ENCODE data around the gene TAMM41.
"Not testable (repeated sequence)": the region's sequence is repeated elsewhere in the genome, so short reads cannot be mapped to it uniquely, and the experiment has no call there.

TAMM41 gene

GRCh38 chr3:11846281-11847266, at the start of gene TAMM41:
TAMM41 (minus strand) TSS chr3:11846885; CDS start chr3:11846636, 249 bp downstream.
- peak; percentile 98 for DNase-seq

DNA sequence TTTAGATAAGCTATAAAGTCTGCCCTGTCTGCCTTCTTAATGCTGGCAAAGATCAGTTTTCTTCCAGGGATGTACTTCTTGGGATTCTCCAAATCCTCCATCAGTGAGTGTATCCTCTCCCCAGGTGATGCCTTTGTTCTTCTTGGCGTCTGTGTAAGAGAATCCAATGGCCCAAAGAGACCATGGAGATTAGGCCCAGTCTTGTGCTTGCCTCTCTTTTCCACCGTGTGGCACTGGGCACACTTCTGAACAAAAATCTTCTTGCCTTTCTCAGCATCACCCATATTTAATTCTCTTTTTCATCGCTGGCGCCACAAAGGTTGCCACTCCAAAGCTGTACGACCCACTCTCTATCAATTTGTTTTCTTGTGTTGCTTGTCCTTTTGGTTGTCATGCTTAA, 32.2 kb upstream of the TAMM41 start:
- peak; percentile 4 for DNase-seq

GRCh38 chr3:11874707-11875106, 28.0 kb upstream of the TAMM41 start:
- DNase-seq: not testable (repeated sequence)

DNA sequence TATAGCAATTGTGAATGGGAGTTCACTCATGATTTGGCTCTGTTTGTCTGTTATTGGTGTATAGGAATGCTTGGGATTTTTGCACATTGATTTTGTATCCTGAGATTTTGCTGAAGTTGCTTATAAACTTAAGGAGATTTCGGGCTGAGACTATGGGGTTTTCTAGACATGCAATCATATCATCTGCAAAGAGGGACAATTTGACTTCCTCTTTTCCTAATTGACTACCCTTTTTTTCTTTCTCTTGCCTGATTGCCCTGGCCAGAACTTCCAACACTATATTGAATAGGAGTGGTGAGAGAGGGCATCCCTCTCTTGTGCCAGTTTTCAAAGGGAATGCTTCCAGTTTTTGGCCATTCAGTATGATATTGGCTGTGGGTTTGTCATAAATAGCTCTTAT, 17.1 kb upstream of the TAMM41 start:
- not testable (repeated sequence) for DNase-seq

GRCh38 chr3:11862584-11862983, 15.9 kb upstream of the TAMM41 start:
- not testable (repeated sequence) for DNase-seq

- DNase-seq: not testable (repeated sequence)
These were observed 15.5 kb upstream of the TAMM41 start for GRCh38 chr3:11862145-11862544.

- not testable (repeated sequence) for DNase-seq
These were observed 13.5 kb upstream of the TAMM41 start for GRCh38 chr3:11860213-11860612.

GRCh38 chr3:11853450-11853849, 6.8 kb upstream of the TAMM41 start:
- no peak for DNase-seq

GRCh38 chr3:11850003-11850402, 3.3 kb upstream of the TAMM41 start:
- no peak for DNase-seq

DNA sequence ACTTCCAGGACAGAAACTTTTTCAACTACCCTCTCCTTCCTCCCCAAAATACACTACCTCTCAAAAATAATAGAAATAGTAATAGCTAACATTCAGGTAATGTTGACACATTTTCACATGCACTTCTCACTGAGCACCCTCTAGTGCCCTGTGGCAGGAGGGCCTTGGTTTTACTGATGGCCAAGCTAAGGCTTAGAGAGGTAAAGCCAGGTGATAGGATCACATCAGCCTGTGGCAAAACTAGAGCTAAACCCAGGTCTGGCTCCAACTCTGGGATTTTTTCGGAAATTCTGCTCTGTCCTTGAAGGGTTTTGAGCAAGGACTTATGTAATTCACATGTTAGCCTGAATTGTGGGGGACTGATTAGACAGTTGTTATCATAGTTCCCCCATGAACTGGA, 922 bp upstream of the TAMM41 start:
- DNase-seq: peak; percentile 20

DNA sequence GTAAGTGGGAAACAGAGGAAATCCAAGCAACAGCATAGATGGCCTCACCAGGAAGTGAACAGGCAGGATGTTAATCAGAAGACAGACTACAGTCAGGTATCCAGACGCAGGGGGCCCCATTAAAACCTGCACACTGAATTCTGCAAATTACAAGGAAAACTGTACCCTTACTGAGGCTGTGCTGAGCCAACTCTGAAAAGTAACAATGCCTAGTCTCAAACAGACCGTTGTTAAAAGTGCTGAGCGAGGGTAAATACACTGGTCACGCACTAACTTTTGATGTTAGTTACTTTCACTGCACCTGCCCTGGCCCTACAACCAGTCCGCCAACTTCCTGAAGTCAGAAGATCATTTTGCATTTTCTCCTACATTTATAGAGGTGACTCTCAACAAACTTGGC, 1.0 kb downstream of the TAMM41 start:
- DNase-seq: peak; percentile 47

DNA sequence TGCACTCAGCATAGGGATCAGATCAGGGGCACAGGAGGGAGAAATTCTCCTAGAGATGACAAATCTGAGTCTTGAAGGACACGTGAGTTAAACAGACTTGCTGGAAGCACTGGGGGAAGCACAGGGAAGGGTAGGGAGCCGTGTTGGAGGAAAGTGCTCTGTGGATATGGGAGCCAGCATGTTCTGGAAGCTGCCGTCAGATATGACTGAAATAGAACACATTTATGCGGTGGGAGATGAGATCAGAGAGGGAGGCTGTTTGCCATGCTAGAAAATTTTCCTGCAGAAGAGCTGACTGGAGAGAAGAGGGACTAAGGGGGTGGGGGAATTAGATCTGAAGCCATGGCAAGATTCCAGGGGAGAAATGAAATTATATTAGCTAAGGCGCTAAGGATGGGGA, 1.8 kb downstream of the TAMM41 start:
- no peak for DNase-seq

GRCh38 chr3:11835028-11835639, 11.6 kb downstream of the TAMM41 start:
- DNase-seq: peak; percentile 55

DNA sequence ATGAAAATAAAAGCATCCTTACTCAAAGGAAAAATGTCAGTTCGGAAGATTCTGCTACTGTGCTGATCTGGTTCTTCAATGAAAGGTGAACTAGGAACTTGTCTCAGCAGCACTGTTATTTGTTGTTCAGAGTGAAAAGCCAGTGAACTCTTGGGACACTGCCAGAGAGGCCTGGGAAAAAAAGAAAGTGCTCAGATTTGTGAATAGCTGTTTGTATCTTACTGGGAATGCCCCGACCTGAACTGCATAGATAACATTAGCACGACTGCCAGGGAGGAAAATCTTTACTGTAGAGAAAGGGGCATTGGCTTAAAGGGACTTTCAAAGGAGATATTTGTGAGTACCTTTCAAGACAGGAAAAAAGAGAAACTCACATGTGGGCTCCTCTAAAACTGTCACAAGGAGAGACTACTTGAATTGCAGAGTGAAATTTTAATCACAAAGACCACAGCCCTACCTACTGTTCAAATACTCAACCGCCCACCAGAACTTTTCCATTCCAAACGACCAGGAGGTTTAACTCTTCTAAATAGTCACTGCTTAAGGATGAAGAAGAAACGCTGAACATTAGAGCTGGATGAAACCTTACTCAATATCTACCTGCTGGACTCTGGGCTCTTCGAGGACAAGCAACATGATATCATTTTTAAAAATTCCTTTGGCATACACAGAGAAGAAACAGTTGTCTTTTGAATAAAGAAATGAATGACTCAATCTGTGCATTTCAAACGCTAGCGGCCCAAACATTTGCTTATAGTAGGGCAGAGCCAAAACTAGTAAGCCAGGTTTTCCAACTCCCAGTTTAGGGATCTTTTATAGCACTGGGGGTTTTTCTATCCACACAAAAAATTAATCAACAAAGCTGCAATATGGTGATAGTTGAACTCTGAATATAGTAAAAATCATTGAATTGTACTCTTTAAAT, 13.4 kb downstream of the TAMM41 start:
- DNase-seq: no peak

DNA sequence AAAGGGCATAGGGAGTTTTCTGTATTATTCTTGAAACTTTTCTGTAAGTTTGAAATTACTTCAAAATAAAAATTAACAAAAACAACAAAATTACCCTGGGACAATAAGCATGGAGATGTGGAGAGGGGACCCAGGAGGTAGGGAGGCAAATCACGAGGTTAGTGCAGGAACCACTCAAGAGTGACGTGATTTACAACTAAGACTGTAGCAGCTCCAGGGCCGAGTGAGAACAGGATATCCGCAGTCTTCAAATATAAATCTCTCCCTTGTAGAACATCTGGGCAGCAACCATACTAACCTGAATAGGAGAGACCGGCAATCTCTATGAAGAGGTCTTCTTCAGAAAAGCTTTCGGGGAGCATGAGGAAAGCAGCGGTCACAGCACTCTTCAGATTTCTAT, 17.3 kb downstream of the TAMM41 start:
- no peak for DNase-seq

DNA sequence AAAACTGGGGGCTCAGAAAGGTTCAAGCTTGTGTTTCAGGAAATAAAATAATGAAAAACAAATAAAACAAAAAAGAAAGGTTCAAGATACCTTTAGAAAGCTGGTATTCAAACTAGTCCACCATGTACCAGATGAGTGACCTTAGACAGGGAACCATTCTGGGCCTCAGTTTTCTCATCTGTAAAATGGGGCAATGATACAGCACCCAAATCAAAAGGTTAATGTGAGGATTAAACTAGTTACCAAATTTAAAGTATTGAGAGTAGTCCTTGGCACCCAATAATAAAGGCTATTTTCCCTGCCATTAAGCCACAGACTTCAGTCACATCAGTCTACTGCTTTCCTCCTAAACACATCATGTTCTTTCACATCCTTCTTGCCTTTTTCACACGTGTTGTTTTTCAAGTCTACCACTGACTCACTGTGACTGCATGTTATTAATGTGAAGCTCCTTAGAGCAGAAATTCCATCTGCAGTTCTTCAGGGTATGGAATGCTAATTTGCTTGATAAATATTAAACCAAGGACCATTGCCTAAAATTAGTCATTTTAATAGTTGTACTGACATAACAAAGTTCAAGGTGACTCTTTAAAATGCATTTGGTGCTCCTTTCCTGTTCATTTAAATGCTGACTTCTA, 19.9 kb downstream of the TAMM41 start:
- DNase-seq: no peak

DNA sequence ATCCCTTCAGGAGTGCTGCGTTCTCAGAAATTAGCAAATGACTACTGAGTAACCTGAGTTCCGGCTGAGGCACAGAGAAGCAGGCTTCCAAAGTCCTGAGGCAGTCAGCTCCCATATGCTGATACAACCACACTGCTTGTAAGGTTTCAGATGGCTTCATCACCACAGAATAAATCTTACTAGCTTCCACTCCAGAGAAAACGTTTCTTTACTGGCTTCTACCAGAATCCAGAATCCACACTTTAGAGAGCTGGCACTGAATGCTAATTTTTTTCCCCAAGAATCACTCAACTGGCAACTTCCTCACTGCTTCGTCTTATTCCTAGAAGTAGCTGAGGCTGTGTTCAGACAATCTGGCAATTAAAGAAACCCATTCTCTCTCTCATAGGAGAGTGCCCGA, 21.4 kb downstream of the TAMM41 start:
- DNase-seq: no peak

GRCh38 chr3:11820531-11821041, 26.1 kb downstream of the TAMM41 start:
- no peak for DNase-seq

GRCh38 chr3:11819146-11819689, 27.5 kb downstream of the TAMM41 start:
- DNase-seq: no peak

- no peak for DNase-seq
These were observed 28.7 kb downstream of the TAMM41 start for GRCh38 chr3:11818033-11818432.

DNA sequence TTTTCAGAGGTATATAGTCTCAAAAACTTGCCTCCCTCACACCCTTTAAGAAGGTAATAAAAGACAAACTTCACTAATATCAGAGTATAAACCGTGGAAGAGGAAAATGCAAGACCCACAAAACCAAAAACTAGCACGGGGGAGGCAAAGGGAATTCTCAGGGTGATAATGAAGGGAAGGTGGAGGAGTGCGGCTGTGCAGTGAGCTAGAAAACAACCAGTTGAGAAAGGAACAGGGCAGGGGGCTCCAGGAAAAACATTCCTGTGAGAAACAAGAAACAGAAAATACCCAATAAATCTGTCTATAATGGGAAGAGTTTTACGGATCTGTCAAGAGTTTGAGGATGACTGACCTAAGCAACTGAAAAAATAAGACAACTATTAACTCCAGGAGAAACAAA, 31.6 kb downstream of the TAMM41 start:
- DNase-seq: no peak

- no peak for DNase-seq
These were observed 32.0 kb downstream of the TAMM41 start for GRCh38 chr3:11814663-11815062.

Measured in hematopoietic multipotent progenitor cell treated with erythropoietin and hydrocortisone succinate and interleukin-3 and kit ligand, for 4 days (in vitro differentiated cells).